ENCODE measurements around the gene TTYH3.
"Not testable (repeated sequence)": the region's sequence is repeated elsewhere in the genome, so short reads cannot be mapped to it uniquely, and the experiment has no call there.

TTYH3 gene

GRCh38 chr7:2603044-2603965, 28.5 kb upstream of the TTYH3 start:
- DNase-seq = no peak

- no peak for DNase-seq
Measured at GRCh38 chr7:2604608-2605174, 27.1 kb upstream of the TTYH3 start.

- DNase-seq = no peak
Measured at GRCh38 chr7:2605608-2606538, 25.9 kb upstream of the TTYH3 start.

- no peak for DNase-seq
Measured at GRCh38 chr7:2606539-2606936, 25.2 kb upstream of the TTYH3 start.

GRCh38 chr7:2607122-2607922, 24.5 kb upstream of the TTYH3 start:
- no peak for DNase-seq

GRCh38 chr7:2607923-2608904, 23.6 kb upstream of the TTYH3 start:
- DNase-seq = no peak

GRCh38 chr7:2608921-2609411, 22.8 kb upstream of the TTYH3 start:
- DNase-seq = no peak

GRCh38 chr7:2609646-2610045, 22.1 kb upstream of the TTYH3 start:
- not testable (repeated sequence) for DNase-seq

GRCh38 chr7:2610466-2610865, 21.3 kb upstream of the TTYH3 start:
- DNase-seq = no peak

- no peak for DNase-seq
Measured at GRCh38 chr7:2610898-2611297, 20.9 kb upstream of the TTYH3 start.

- no peak for DNase-seq
Measured at GRCh38 chr7:2611401-2611800, 20.4 kb upstream of the TTYH3 start.

- DNase-seq = no peak
Measured at GRCh38 chr7:2611922-2612321, 19.9 kb upstream of the TTYH3 start.

- DNase-seq = no peak
Measured at GRCh38 chr7:2612445-2613097, 19.2 kb upstream of the TTYH3 start.

GRCh38 chr7:2613098-2613930, 18.5 kb upstream of the TTYH3 start:
- no peak for DNase-seq

GRCh38 chr7:2613931-2614600, 17.7 kb upstream of the TTYH3 start:
- no peak for DNase-seq

- no peak for DNase-seq
Measured at GRCh38 chr7:2614631-2615330, 17.0 kb upstream of the TTYH3 start.

- no peak for DNase-seq
Measured at GRCh38 chr7:2616387-2617324, 15.1 kb upstream of the TTYH3 start.

Measured in SIG-M5 (cell line).